GM12874 (cell line): ENCODE measurements around the gene NHS.

ENCODE experiments used
- TF ChIP-seq, protein P1 (sequence below): IDR thresholded peaks from 2 replicates; pipeline ENCODE4 v1.5.1; 2011; ENCODE audit warnings: low read depth, mild to moderate bottlenecking, control low read depth, low read length, moderate library complexity; ENCODE audit not compliant: insufficient read depth

Gene NHS

DNA sequence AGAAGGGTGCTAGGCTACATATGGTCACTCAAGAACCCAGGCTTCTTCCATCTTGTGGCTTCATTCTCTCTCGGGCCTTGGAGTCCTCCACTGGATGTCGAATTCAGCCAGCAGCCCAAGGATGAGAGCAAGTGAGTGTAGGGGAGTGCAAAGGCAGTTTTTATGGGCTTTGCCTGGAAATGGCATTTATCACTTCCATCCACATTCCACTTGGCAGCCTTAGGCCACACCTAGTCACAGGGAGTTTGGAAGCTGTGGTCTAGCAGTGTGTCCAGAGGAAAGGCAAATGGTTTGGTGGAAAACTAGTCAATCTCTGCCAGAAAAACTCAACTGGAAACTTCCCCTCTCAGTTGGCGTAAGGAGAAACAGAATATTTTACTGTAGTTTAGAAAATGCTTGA lies 59.0 kb downstream of the NHS start:
- TF ChIP-seq, protein P1, sequence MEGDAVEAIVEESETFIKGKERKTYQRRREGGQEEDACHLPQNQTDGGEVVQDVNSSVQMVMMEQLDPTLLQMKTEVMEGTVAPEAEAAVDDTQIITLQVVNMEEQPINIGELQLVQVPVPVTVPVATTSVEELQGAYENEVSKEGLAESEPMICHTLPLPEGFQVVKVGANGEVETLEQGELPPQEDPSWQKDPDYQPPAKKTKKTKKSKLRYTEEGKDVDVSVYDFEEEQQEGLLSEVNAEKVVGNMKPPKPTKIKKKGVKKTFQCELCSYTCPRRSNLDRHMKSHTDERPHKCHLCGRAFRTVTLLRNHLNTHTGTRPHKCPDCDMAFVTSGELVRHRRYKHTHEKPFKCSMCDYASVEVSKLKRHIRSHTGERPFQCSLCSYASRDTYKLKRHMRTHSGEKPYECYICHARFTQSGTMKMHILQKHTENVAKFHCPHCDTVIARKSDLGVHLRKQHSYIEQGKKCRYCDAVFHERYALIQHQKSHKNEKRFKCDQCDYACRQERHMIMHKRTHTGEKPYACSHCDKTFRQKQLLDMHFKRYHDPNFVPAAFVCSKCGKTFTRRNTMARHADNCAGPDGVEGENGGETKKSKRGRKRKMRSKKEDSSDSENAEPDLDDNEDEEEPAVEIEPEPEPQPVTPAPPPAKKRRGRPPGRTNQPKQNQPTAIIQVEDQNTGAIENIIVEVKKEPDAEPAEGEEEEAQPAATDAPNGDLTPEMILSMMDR = no peak

DNA sequence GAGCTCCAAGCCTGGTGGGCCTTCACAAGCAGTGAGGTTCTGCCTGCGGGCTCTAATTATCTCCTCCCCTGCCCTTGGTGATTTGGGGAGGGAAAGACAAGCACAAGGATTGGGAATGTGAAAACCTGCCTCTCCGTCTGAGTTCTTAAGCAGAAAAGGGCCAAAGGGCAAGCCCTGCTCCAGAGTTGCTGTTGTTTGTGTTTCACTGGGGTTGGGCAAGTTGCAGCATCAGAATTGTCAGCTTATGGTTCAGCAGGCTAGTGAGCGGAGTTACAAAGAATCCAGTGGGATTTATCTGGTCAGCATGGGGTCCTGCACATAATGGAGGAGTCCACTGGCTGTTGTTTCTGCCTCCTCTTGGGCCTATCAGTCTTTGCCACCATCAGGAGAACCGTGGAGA lies 60.5 kb downstream of the NHS start:
- TF ChIP-seq, protein P1 = no peak

DNA sequence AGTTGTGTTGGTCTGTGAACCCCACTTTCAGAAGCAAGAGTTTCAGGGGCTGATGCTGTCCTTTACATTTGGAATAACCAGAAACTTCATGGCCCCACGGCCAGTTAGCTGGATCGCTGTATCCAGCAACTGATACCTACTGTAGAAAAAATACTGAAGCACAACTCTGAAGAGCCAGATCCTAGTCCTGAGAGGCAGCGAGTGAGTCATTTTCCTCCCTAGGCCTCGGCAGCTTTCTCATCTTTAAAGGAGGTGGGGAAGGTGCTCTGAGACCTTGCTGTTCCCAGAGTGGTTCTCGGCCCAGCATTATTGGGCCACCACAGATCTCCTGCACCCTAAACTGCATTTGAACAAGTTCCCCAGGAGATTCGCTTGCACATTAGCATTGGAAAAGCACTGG lies 63.2 kb downstream of the NHS start:
- TF ChIP-seq, protein P1 = no peak

DNA sequence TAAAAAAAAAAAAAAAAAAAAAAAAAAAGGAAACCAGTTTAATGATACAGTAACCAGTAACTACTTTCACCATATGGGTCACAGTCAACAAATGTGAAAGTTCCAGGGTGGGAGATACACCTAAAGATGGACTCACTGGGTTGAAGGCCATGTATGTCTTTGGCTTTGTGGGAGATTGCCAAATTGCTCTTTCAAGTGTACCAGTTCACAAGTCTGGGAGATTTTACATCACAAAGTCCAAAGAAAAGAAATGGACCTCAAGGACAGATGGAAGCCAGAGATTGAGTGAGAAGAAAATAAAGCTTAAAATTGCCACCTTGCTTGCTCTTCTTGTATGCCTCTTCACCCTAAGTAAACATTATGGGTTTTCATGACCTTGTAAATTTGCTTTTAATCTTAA lies 65.3 kb downstream of the NHS start:
- TF ChIP-seq, protein P1 = no peak

DNA sequence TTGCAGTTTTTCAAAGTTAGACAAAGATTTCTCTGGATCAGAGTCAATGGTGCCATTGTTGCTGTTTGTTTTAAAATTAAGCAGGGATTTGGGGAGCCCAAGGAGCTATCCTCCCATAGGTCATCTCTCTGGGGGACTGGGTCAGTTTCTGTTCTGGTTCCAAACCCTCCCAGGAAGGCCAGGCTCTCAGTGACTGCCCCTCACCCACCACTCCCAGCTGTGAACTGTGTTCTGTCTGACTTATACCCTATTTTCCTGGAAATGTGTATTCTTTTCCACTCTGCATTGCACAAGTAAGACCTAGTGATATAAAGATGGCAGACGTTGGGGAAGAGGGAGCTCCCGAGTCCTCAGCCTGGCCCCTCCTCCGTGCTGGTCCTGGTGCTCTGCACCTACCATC lies 65.8 kb downstream of the NHS start:
- TF ChIP-seq, protein P1 = no peak

DNA sequence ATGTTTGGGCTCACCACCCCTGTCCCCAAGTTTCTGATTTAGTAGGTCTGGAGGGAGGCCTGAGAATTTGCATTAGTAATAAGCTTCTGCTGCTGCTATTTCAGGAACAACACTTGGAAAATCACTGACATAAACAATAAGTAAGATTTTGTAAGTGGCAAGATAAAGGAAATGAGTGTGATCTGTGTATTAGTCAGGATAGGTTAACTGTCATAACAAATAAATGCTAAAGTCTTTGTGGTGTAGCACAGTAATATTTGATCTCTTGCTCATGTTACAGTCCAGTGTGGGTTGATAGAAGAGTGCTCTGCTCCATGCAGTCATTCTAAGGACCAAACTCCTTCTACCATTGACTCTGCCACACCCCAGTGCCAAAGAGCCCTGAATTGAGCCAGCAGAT lies 67.0 kb downstream of the NHS start:
- TF ChIP-seq, protein P1 = no peak

DNA sequence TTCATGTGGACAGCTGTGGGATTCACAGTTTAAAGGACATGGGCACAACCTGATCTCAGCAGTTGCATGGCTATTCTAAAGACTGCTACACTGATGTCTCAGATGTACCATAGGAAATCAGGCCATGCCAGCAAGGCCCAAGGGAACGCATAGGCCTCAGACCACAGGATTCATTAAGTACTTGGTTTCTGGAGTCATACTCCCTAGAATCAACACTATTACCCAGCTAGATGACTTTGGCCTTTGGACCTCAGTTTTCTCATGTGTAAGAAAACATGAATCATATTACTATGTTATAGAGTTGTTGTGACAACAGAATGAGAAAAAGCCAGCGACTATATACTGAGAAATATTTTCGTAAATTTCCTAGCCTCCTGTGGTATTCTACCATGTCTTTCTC lies 67.9 kb downstream of the NHS start:
- TF ChIP-seq, protein P1 = no peak

GRCh38 chrX:17443556-17443955 lies 68.6 kb downstream of the NHS start:
- TF ChIP-seq, protein P1 = no peak
